Thyroid gland (tissue), 4 donors: ENCODE measurements around the gene BLNK.

Experiments used
- POLR2A ChIP-seq, 2 donors: fragments of 450-650 bp; IDR thresholded peaks; one replicate each; pipeline ENCODE4 v1.6.1; 2017; ENCODE audit warnings: antibody characterized with exemption in 2 of 2, mild to moderate bottlenecking in 2 of 2, moderate library complexity in 1 of 2
- TF ChIP-seq, protein P1 (sequence below), 6 experiments: fragments of 200-600 bp in 3 of 6; fragments of 450-650 bp in 3 of 6; sonication (generic) in 3 of 6; IDR thresholded peaks; one replicate each; pipeline ENCODE4 v1.5.1; 2016 to 2019; ENCODE audit warnings: antibody characterized with exemption in 6 of 6, mild to moderate bottlenecking in 2 of 6, inconsistent platforms in 1 of 6, moderate library complexity in 1 of 6

DNA sequence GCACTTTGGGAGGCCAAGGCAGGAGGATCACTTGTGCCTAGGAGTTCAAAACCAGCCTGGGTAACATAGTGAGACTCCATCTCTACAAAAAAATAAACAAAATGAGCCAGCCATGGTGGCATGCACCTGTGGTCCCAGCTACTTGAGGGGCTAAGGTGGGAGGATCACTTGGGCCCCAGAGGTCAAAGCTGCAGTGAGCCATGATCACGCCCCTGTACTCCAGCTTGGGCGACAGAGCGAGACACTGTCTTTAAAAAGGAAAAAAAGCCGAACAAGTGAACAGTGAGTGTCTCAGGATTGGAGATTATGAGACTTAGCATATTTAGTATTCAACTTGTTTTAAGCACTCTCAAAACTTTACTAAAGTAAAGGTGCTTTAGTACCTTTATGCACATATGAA lies 28.1 kb downstream of the BLNK start:
- TF ChIP-seq, protein P1, sequence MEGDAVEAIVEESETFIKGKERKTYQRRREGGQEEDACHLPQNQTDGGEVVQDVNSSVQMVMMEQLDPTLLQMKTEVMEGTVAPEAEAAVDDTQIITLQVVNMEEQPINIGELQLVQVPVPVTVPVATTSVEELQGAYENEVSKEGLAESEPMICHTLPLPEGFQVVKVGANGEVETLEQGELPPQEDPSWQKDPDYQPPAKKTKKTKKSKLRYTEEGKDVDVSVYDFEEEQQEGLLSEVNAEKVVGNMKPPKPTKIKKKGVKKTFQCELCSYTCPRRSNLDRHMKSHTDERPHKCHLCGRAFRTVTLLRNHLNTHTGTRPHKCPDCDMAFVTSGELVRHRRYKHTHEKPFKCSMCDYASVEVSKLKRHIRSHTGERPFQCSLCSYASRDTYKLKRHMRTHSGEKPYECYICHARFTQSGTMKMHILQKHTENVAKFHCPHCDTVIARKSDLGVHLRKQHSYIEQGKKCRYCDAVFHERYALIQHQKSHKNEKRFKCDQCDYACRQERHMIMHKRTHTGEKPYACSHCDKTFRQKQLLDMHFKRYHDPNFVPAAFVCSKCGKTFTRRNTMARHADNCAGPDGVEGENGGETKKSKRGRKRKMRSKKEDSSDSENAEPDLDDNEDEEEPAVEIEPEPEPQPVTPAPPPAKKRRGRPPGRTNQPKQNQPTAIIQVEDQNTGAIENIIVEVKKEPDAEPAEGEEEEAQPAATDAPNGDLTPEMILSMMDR (IDR thresholded peaks at IDR 0.05), result no peak
- no peak for TF ChIP-seq POLR2A (IDR thresholded peaks at IDR 0.05)
